B cell (primary cell): ENCODE results near the gene PCK2. TPM values are rescaled to one million over a fixed set of nuclear protein-coding genes. Genes with fewer than 3 reads are reported as not detected.

Experiments used
- ATAC-seq: fragments of 200-7000 bp; cut with Tn5 transposase; one replicate; pipeline ENCODE4 v1.10.0; 2021; ENCODE audit warnings: low read depth, mild to moderate bottlenecking, moderate number of reproducible peaks, moderate library complexity
- CTCF ChIA-PET: fragments of 350-600 bp; sonication (Branson Sonifier 250); formaldehyde crosslinking; loops from one replicate; lab custom pipeline; 2021; ENCODE audit warnings: antibody characterized with exemption, inconsistent platforms; lab: Charles Lee
- POLR2A ChIA-PET: fragments of 350-600 bp; sonication (Branson Sonifier 250); formaldehyde crosslinking; loops from one replicate; lab custom pipeline; 2021; ENCODE audit warnings: antibody characterized with exemption; lab: Charles Lee
- DNase-seq: peaks from one replicate; pipeline ENCODE4 v3.0.0; 2013
- H2AFZ ChIP-seq: 2 replicates; pipeline ENCODE4 v1.6.1; 2012; ENCODE audit warnings: mild to moderate bottlenecking, low read depth, low read length; ENCODE audit not compliant: insufficient read depth, poor library complexity, severe bottlenecking
- H3K27ac ChIP-seq, 2 donors: 1 replicate in 1 of 2; 2 replicates in 1 of 2; pipeline ENCODE4 v1.5.1; 2012 to 2013; ENCODE audit warnings: low read length in 2 of 2, mild to moderate bottlenecking in 2 of 2, moderate library complexity in 1 of 2
- H3K27me3 ChIP-seq, 4 experiments: fragments of 200-600 bp in 1 of 4; sonication (generic) in 1 of 4; replicated peaks in 1 of 4; 1 replicate in 2 of 4; 2 replicates in 2 of 4; pipeline versions ENCODE4 v1.6.1 to v1.7.0; 2013 to 2016; ENCODE audit warnings: low read length in 3 of 4, mild to moderate bottlenecking in 2 of 4, mixed read lengths in 1 of 4, moderate library complexity in 1 of 4; ENCODE audit not compliant: insufficient read depth in 4 of 4, control insufficient read depth in 3 of 4; ENCODE audit errors: control extremely low read depth in 1 of 4
- H3K36me3 ChIP-seq, 2 experiments: replicated peaks in 1 of 2; 1 replicate in 1 of 2; 2 replicates in 1 of 2; pipeline versions ENCODE4 v1.6.1 to v1.7.1; 2013; ENCODE audit warnings: low read length in 1 of 2; ENCODE audit not compliant: insufficient read depth in 2 of 2, control insufficient read depth in 1 of 2; ENCODE audit errors: control extremely low read depth in 1 of 2, extremely low read depth in 1 of 2
- H3K4me1 ChIP-seq, 2 donors: fragments of 200-600 bp in 1 of 2; sonication (generic) in 1 of 2; 1 replicate in 1 of 2; 2 replicates in 1 of 2; pipeline versions ENCODE4 v1.5.1 to v1.6.1; 2013 to 2017; ENCODE audit warnings: low read length in 2 of 2; ENCODE audit not compliant: control insufficient read depth in 2 of 2, insufficient read depth in 2 of 2
- H3K4me2 ChIP-seq: replicated peaks from 2 replicates; pipeline ENCODE3; 2012; ENCODE audit warnings: mild to moderate bottlenecking, low read depth, low read length; ENCODE audit not compliant: poor library complexity, severe bottlenecking
- H3K4me3 ChIP-seq, 5 experiments: fragments of 200-600 bp in 1 of 5; sonication (generic) in 1 of 5; 1 replicate in 3 of 5; 2 replicates in 2 of 5; pipeline versions ENCODE4 v1.5.1 to v1.7.0; 2011 to 2016; ENCODE audit warnings: low read length in 4 of 5, mild to moderate bottlenecking in 4 of 5, low read depth in 2 of 5, control low read depth in 1 of 5, moderate library complexity in 1 of 5; ENCODE audit not compliant: insufficient read depth in 1 of 5; ENCODE audit errors: control extremely low read depth in 1 of 5, extremely low read depth in 1 of 5
- H3K79me2 ChIP-seq: fragments of 200-600 bp; sonication (generic); one replicate; pipeline ENCODE4 v1.6.0; 2016; ENCODE audit warnings: low read length; ENCODE audit not compliant: control insufficient read depth, insufficient read depth
- H3K9ac ChIP-seq: fragments of 200-600 bp; sonication (generic); 2 replicates; pipeline ENCODE4 v1.6.1; 2017; ENCODE audit warnings: mild to moderate bottlenecking, low read length, moderate library complexity
- H3K9me3 ChIP-seq, 3 donors: one replicate each; pipeline versions ENCODE4 v1.6.1 to v1.7.1; 2013; ENCODE audit warnings: low read length in 2 of 3; ENCODE audit not compliant: control insufficient read depth in 2 of 3, insufficient read depth in 1 of 3; ENCODE audit errors: control extremely low read depth in 1 of 3
- H4K20me1 ChIP-seq: 2 replicates; pipeline ENCODE4 v1.6.0; 2012; ENCODE audit warnings: mild to moderate bottlenecking, low read length; ENCODE audit not compliant: insufficient read depth, control insufficient read depth, poor library complexity, severe bottlenecking
- H3K27ac Mint-ChIP-seq: one replicate; pipeline ENCODE4 v1.8.0; 2021; ENCODE audit warnings: mixed read lengths
- H3K27me3 Mint-ChIP-seq: one replicate; pipeline ENCODE4 v1.8.0; 2021; ENCODE audit warnings: mixed read lengths
- H3K4me1 Mint-ChIP-seq: one replicate; pipeline ENCODE4 v1.8.0; 2021; ENCODE audit warnings: mixed read lengths
- H3K4me3 Mint-ChIP-seq: one replicate; pipeline ENCODE4 v1.8.0; 2021; ENCODE audit warnings: mixed read lengths
- H3K9me3 Mint-ChIP-seq: one replicate; pipeline ENCODE4 v1.8.0; 2022; ENCODE audit warnings: mixed read lengths; ENCODE audit not compliant: insufficient read depth
- EZH2 ChIP-seq: IDR thresholded peaks from 2 replicates; pipeline ENCODE4 v1.6.1; 2012; ENCODE audit warnings: borderline replicate concordance, low read depth, mild to moderate bottlenecking, moderate library complexity, low read length; ENCODE audit not compliant: insufficient read depth, poor library complexity, severe bottlenecking
- WGBS: methylation state at CpG from one replicate; pipeline ENCODE4 v1.1.5; 2013; ENCODE audit warnings: missing lambda C conversion rate; ENCODE audit not compliant: insufficient coverage; 5-methylcytosine and 5-hydroxymethylcytosine counted together
- intact Hi-C: fragments of 100-400 bp; cut with micrococcal nuclease; formaldehyde crosslinking; loops from one replicate; pipeline ENCODE4 v1.10.0; 2022
- polyA plus RNA-seq: library from polyadenylated mRNA; depleted of rRNA; stranded (reverse); fragments of >200 nt; gene quantifications from 2 replicates; pipeline ENCODE4 v1.2.3, GENCODE V29; 2012
- total RNA-seq, 2 donors: library from RNA; stranded (reverse); fragments of 120-200 nt in 1 of 2; gene quantifications; 1 replicate in 1 of 2; 2 replicates in 1 of 2; pipeline versions ENCODE4 v1.2.3 to v1.2.4, GENCODE V29; 2013 to 2022
- TF ChIP-seq, protein P1 (sequence below): fragments of 200-600 bp; IDR thresholded peaks from one replicate; pipeline ENCODE4 v1.8.0; 2022; ENCODE audit warnings: antibody characterized with exemption, mild to moderate bottlenecking

PCK2 gene
- total and polyA plus RNA-seq, 2 donors (not counting 1 experiment from before 2014, with no cell fraction given): 40.4 to 58.4 TPM

DNA sequence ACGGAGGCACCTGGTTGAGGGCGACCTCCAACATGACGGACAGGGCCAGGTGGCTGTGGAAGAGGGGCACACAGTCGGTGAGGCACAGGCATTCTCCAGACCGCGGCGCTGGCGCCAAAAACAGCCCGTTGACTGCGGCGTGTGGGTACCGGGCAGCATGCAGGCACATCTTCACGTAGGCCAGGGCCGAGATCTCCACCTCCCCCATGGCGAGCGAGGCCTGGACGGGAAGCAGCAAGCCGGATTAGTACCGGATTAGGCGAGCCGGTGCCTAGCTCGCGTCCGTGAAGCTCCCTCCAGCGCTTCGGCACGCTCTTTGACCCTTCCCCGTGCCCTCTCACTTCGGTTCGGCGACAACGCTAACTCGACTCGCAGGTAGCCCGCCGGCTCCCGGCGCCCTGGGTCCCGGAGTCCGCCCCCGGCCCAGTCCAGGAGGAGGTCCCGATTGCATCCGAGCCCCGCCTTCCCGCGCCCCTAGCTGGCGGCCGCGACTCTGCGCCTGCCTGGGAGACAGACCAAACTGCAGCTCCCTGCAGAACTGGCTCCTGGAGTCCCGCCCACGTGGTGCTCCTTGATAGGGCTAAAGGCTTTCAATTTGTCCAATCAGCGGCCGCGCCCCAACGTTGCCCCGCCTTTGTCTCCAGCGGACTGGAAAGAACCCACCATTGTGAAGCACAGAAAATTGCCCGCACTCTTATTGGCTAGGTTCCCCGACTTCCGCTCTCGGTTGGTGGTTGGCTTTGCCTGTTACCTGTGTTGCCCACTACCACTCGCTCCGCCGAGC lies 47.2 kb downstream of the PCK2 start, which contains the start of gene EMC9:
Gene EMC9, minus strand, starts transcription at position 495 of the 784 bp plus-strand sequence. Its CDS starts 287 bp downstream, at position 208.
- Histone ChIP-seq H3K79me2 (peaks cover 76% of the 10 kb centered on the region), H3K4me1 (peaks cover 33 to 50% of the 10 kb centered on the region in 2 donors)
- 1% methylated on average over 65 of the region's 65 CpGs for WGBS

More for the DNA sequence above, 47.2 kb downstream of the PCK2 start, which contains the start of gene EMC9:
- DNase-seq (peak; percentile 99), ATAC-seq (peak; percentile 89)
- Histone ChIP-seq H3K27me3 (no peaks in the 10 kb centered on the region), H3K27ac (peak within 1 kb of the TSS; percentile 63 to 80), H3K9me3 (no peaks in the 10 kb centered on the region), H2AFZ (peak within 1 kb of the TSS; percentile 82), H3K4me2 (peak within 1 kb of the TSS; percentile 87), H4K20me1 (peaks cover 24% of the 10 kb centered on the region), H3K4me3 (peak within 1 kb of the TSS; percentile 67 to 93 (median 82)), H3K9ac (peak within 1 kb of the TSS; percentile 72), H3K36me3 (peaks cover 0 to 54% of the 10 kb centered on the region in 2 experiments)
- Mint-ChIP-seq H3K9me3 (no peaks in the 10 kb centered on the region), H3K4me3 (peak within 1 kb of the TSS; percentile 96), H3K4me1 (peaks cover 64% of the 10 kb centered on the region), H3K27me3 (no peaks in the 10 kb centered on the region), H3K27ac (peak within 1 kb of the TSS; percentile 95)
- TF ChIP-seq, protein P1, sequence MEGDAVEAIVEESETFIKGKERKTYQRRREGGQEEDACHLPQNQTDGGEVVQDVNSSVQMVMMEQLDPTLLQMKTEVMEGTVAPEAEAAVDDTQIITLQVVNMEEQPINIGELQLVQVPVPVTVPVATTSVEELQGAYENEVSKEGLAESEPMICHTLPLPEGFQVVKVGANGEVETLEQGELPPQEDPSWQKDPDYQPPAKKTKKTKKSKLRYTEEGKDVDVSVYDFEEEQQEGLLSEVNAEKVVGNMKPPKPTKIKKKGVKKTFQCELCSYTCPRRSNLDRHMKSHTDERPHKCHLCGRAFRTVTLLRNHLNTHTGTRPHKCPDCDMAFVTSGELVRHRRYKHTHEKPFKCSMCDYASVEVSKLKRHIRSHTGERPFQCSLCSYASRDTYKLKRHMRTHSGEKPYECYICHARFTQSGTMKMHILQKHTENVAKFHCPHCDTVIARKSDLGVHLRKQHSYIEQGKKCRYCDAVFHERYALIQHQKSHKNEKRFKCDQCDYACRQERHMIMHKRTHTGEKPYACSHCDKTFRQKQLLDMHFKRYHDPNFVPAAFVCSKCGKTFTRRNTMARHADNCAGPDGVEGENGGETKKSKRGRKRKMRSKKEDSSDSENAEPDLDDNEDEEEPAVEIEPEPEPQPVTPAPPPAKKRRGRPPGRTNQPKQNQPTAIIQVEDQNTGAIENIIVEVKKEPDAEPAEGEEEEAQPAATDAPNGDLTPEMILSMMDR: peak; percentile 37
- TF ChIP-seq EZH2: no peak
- intact Hi-C loops: loop anchor here (1.0 to 10.0 kb wide), 8 partner anchors 20 to 1046 kb away; partner anchors contain the start of genes ACIN1, C14orf119, CHMP4A and DCAF11
- ChIA-PET CTCF (interaction anchor here (0.7 to 2.2 kb wide), 10 partner anchors 11 to 192 kb away, joined by 3 to 16 read pairs (median 4); partner anchors contain the start of genes DCAF11, IRF9 and NRL), POLR2A (interaction anchor here (0.8 to 1.7 kb wide), 7 partner anchors 20 to 130 kb away, joined by 3 to 30 read pairs (median 5); partner anchors contain the start of genes CHMP4A, DCAF11, IRF9 and NRL)
